ENCODE measurements around the gene NCOA7.

The NCOA7 gene, protein sequence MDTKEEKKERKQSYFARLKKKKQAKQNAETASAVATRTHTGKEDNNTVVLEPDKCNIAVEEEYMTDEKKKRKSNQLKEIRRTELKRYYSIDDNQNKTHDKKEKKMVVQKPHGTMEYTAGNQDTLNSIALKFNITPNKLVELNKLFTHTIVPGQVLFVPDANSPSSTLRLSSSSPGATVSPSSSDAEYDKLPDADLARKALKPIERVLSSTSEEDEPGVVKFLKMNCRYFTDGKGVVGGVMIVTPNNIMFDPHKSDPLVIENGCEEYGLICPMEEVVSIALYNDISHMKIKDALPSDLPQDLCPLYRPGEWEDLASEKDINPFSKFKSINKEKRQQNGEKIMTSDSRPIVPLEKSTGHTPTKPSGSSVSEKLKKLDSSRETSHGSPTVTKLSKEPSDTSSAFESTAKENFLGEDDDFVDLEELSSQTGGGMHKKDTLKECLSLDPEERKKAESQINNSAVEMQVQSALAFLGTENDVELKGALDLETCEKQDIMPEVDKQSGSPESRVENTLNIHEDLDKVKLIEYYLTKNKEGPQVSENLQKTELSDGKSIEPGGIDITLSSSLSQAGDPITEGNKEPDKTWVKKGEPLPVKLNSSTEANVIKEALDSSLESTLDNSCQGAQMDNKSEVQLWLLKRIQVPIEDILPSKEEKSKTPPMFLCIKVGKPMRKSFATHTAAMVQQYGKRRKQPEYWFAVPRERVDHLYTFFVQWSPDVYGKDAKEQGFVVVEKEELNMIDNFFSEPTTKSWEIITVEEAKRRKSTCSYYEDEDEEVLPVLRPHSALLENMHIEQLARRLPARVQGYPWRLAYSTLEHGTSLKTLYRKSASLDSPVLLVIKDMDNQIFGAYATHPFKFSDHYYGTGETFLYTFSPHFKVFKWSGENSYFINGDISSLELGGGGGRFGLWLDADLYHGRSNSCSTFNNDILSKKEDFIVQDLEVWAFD

DNA sequence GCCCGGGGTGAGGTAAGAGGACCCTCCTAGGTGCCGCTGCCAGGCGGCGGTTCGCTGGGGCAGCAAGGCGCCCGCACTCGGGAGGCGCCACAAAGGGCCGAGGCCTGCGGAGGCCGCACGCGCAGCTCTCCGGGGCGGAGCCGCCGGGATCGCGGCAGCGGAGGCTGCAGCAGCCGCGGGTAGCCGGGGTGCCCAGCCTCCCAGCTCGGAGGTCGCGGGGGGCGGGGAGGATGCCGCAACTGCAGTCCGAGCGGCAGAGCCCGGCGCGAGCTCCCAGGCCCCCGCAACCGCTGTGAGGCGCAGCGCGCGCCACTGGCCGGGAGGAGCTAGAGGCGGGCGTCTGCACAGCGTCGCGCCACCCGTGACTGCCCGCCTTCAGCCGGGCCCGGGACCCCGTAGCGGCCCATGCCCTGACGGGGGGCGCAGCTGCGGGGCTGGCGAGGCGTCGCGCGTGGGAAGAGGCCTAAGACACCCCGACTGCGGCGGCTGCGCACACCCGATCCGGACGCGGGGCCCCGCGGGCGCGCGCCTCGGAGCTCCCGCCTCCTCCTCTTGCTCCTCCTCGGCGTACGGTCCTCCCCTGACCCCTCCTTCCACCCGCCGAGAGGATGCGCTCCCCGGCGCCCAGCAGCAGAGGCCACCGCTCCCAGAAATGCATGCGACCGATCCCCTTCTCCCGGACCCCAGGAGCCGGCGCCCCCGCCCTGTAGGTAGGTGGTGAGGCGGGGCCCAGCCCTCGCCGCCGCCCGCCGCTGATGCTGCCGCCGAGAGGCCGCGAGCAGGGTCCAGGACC lies at the start of gene NCOA7:
NCOA7 (plus strand) TSS at position 603 of the 793 bp plus-strand sequence. CDS start 24,395 bp downstream, outside the sequence.
- no peak for TF ChIP-seq GATA2 (IDR thresholded peaks at IDR 0.05; ENCODE audit: low read depth, low read length)

DNA sequence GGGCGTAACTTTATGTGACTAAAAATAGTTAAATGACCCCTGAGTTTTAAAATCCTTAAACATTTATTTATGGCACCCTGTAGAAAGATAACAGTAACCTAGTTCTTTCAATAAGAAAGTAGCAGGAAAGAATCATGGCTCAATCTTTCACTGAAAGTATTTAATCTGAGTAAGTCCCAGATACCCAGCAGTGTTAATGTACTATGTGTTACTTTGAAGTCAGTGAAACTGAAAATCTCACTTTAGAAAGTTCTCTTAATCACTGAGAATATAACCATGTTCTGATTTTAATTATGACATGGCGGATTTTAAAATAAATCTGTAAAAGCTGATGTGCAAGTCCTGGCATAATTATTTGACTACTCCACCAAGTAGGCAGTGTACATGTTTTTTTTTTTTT lies 49.4 kb upstream of the NCOA7 start:
- no peak for TF ChIP-seq GATA2 (IDR thresholded peaks at IDR 0.05; ENCODE audit: low read depth, low read length)
- TF ChIP-seq GATA3 (IDR thresholded peaks at IDR 0.05; ENCODE audit: low read depth, low read length), result no peak

DNA sequence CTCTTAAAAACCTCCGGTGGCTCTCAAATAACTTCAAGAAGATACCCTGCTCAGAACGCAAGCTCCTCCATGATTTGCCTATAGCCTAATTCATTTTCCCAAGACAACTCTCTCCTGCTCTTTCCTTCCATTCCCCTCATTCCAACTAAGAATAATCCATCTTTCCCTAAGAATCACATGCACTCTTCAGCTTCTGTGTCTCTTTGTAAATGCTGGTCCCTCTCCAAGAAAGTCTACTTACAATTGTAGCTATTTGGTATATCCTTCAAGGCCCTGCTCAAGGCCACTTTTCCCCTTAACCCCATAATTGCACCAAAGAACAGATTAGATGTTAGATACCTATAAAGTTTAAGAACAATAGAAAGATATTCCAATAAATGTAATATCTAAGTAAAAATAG lies 48.7 kb upstream of the NCOA7 start:
- TF ChIP-seq GATA3 (IDR thresholded peaks at IDR 0.05; ENCODE audit: low read depth, low read length), result no peak
- no peak for TF ChIP-seq GATA2 (IDR thresholded peaks at IDR 0.05; ENCODE audit: low read depth, low read length)

DNA sequence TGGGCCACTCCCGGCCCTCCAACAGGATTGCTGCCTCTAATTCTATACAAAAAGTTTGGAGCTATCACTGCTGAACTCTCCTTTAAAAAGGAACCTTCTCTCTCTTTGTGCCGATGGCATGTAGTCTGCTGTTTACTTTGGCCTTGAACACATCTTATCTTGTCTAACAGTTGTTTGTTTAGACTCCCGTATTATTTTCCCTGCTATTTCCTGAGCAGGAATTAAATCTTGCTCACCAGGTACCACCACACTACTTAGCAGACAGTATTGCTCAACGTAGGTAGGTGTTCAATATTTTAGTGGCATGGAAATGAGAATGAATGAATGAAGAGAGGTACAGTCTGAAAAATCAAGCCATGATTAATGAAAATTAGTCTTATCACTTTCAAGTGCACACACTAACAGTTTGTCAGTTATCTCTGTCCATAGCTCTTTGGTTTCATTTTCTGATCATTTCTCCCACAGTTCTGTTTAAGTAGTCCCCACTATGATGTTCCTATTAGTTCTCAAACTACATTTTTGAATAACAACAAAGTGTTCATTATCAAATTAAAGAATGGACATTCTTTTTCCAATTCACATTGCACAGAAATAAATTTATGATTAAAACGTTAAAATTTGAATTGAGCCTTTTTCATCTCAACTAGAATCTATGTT lies 48.2 kb upstream of the NCOA7 start:
- TF ChIP-seq GATA3 (IDR thresholded peaks at IDR 0.05; ENCODE audit: low read depth, low read length) (no peak), GATA2 (IDR thresholded peaks at IDR 0.05; ENCODE audit: low read depth, low read length) (no peak)

DNA sequence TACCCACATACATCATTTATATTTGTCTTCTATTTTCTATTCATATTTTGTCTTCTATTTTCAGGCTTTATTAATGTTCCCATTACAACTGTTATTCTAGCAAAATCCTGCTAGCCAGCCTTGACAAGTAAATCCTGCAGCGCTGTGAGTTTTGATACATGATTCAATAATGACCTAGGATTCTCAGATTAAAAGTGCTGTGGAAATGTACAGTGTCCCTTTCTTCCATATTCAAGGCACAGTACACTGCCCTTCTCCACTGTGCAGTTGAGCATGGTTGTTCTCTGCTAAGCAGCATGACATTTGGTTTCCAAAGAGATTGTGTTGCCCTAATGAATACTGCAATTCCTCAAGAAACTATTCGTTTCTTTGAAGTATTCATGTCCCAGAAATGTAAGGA lies 47.2 kb upstream of the NCOA7 start:
- TF ChIP-seq GATA2 (IDR thresholded peaks at IDR 0.05; ENCODE audit: low read depth, low read length) (no peak), GATA3 (IDR thresholded peaks at IDR 0.05; ENCODE audit: low read depth, low read length) (no peak)

DNA sequence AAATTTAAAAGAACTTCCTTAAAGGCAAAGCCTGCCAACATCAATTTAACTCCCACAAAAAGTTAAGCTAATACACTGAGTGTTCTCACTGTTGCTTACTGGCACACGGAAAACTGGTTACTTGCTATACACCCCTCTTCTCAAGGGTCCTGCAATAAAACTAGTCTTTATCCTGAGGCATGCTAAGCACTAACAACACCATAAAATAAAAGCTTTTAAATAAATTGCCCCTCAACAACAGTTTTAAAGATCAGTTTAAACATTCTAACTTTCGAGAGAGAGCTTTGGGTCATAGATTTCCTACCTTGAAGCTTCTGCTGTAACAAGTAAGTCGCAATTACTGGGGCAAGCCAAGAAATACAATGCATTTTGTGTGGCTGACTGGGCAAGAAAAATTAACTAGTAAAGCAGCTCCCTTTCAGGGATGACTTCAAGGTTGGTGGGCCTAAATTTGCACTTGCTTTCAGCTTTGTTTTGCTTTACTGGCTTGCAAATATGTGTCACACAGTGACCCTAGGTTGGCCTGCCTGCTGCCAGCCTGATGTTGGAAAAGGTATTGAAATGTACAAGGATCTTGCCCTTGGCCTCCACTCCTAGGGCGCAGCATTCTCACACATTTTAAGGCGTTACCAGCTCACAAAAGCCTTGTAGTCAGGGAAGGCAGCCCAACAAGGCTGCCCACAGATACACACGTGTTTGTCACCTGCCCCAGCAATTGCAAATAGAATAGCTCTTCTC lies 45.3 kb upstream of the NCOA7 start:
- no peak for TF ChIP-seq GATA3 (IDR thresholded peaks at IDR 0.05; ENCODE audit: low read depth, low read length)
- no peak for TF ChIP-seq GATA2 (IDR thresholded peaks at IDR 0.05; ENCODE audit: low read depth, low read length)

DNA sequence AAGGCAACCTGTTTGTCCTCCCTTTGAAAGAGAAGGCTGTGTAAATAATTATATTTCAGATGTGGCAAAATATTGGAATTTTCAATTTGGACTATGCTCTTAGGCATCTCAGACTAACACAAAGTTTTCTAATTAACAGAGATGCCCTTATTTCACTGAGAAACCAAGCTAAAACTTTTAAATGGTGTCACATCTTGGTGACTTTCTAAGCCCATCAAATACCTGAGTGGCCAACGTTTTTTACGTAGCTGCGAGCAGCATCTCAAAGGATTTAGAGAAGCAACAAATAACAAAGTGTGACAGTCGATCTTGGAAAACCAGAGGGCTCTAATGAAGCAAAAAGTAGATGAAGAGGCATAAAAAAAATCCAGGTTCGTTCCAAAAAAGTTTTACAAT lies 44.7 kb upstream of the NCOA7 start:
- TF ChIP-seq GATA3 (IDR thresholded peaks at IDR 0.05; ENCODE audit: low read depth, low read length), result no peak
- TF ChIP-seq GATA2 (IDR thresholded peaks at IDR 0.05; ENCODE audit: low read depth, low read length), result no peak

DNA sequence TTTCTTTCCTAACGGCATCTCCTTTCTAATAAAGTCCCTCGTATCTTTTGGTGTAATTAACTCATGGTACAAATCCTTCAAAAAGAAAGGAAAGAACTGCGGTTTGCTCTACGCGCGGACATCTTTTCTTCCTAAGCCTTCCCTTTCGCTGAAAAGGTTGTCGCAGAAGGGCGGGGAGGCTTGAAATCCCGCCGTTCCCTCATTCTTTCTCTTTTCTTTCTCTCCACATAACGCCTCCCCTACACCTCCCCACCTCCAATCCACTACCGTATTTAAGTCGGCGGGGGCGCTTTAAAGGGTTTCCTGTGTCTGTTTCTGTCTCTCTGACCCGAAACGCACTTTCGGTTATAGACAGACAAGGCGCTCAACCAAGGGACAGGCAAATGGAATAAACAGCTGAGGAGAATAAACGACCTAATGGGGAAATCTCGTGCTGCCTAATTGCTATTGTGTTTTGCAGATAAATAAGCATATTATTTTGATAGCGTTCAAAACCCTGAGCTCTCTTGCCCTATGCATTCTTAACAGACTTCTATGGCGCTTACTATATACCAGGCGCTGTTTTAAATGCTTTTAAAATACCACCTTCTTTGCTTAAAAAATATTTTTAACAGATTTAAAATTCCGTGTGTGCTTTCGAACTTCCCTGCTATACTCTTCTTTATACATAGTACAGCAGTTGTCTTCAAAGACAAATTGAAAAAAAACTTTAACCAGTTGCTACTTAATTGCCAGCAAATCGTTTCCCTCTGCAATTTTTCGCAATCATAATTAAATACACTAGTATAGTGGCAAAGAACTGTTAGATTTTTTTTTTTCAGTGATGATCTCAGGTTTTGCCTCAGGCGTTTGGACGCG lies 43.8 kb upstream of the NCOA7 start:
- TF ChIP-seq GATA2 (IDR thresholded peaks at IDR 0.05; ENCODE audit: low read depth, low read length) (no peak), GATA3 (IDR thresholded peaks at IDR 0.05; ENCODE audit: low read depth, low read length) (no peak)

DNA sequence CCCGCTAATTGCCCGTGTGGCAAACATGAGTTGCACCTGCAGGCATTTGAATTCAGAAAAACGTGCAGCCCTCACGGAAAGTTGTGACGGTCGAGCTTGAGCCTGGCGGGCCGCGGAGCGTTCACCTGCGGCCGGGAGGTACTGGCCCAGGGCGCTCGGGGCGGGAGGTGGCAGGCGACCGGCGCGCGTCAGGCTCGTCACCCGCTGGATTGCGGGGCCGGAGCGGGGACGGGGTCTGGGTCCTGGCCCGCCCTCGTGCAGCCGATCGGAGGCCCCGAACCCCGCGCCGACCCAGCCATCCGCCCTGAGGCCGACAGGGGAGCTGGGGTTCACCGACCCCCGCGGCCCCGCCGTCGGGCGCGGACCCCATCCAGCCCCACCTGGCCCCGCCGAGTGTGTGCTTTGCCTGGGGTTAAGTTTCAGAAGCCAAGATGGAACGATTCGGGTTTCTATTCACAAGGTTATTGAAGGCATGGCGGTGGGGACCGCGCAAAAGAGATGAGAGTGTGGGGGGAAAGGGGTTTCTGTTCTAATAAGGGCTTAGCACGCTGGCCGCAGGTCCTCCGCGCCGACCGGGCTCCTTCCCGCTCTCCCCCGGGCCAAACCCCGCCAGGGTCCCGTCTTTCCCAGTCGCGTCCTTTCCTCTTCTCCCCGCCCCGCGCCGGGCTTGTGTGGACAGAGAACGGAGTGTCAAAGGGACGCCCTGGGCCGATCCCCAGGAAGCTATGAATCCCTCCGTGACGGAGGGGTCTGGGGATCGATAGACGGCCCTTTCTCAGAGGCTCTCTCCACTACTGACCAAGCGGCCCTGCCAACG lies 43.0 kb upstream of the NCOA7 start:
- no peak for TF ChIP-seq GATA2 (IDR thresholded peaks at IDR 0.05; ENCODE audit: low read depth, low read length)
- no peak for TF ChIP-seq GATA3 (IDR thresholded peaks at IDR 0.05; ENCODE audit: low read depth, low read length)

DNA sequence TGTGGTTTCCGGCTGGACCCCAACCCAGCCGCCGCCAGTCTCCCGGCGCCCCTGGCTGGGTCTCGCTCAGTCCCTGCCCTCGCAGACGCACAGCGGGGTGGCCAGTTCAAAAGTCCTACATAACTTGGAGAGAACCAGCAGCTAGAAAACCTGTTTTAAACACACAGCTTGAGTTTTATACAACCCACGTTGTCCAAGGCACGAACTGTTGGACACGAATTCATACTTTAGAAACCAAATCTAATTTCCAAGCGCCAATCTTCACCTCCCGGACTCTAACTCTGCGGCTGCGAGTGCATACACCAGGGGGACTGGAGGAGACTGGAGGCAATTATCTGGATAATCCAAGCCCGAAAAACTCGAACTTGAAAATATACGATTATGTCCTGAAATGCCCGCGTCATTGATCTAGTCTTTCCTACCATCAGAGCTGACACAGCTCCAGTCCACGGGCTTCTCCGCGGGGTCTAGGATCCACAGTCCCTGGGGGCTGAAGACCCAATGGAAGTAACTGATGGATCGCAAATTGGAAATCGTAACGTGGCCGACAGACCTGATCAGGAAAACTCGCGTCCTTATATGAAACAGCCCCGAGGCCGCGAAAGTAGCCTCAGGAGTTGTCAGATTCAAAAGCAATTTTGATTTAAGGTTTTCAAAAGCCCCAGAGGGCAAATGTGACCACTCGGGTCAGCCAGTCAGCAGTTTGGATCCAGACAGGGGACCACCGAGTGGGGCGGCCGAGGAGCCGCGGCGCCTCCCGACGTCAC lies 42.2 kb upstream of the NCOA7 start:
- TF ChIP-seq GATA3 (IDR thresholded peaks at IDR 0.05; ENCODE audit: low read depth, low read length) (no peak), GATA2 (IDR thresholded peaks at IDR 0.05; ENCODE audit: low read depth, low read length) (no peak)

Data from SH-SY5Y (cell line).